Lung (tissue), 16 donors: Measurements from ENCODE around the gene GTF2H1. TPM values are rescaled to one million over a fixed set of nuclear protein-coding genes. Genes with fewer than 3 reads are reported as not detected.

Experiments used
- ATAC-seq: fragments of 200-7000 bp; cut with Tn5 transposase; one replicate; pipeline ENCODE4 v1.9.1; 2020; ENCODE audit warnings: moderate number of reproducible peaks; ENCODE audit not compliant: insufficient read depth, low FRiP score
- DNase-seq, 3 donors: peaks; one replicate each; pipeline ENCODE4 v3.0.0-alpha.2; 2013 to 2017
- H3K27ac ChIP-seq, 2 donors: one replicate each; pipeline ENCODE4 v1.5.1; 2013; ENCODE audit warnings: mild to moderate bottlenecking in 2 of 2, moderate library complexity in 2 of 2, control low read depth in 1 of 2, inconsistent platforms in 1 of 2, low read depth in 1 of 2, low read length in 1 of 2
- H3K27me3 ChIP-seq, 3 donors: one replicate each; pipeline ENCODE4 v1.5.1; 2013; ENCODE audit warnings: low read length in 2 of 3; ENCODE audit not compliant: control insufficient read depth in 3 of 3, insufficient read depth in 3 of 3
- H3K36me3 ChIP-seq, 4 donors: one replicate each; pipeline ENCODE4 v1.5.1; 2013; ENCODE audit warnings: low read length in 4 of 4, mild to moderate bottlenecking in 1 of 4, moderate library complexity in 1 of 4; ENCODE audit not compliant: control insufficient read depth in 4 of 4, insufficient read depth in 4 of 4
- H3K4me1 ChIP-seq, 5 donors: one replicate each; pipeline ENCODE4 v1.5.1; 2013; ENCODE audit warnings: low read length in 5 of 5, mild to moderate bottlenecking in 2 of 5, moderate library complexity in 1 of 5; ENCODE audit not compliant: control insufficient read depth in 5 of 5, insufficient read depth in 5 of 5
- H3K4me3 ChIP-seq: one replicate; pipeline ENCODE4 v1.5.1; 2013; ENCODE audit warnings: mild to moderate bottlenecking, control low read depth, moderate library complexity
- H3K9ac ChIP-seq, 2 donors: one replicate each; pipeline ENCODE4 v1.5.1; 2013; ENCODE audit warnings: low read length in 2 of 2, control low read depth in 1 of 2; ENCODE audit not compliant: insufficient read depth in 1 of 2
- H3K9me3 ChIP-seq, 4 donors: one replicate each; pipeline ENCODE4 v1.5.1; 2013; ENCODE audit warnings: low read length in 3 of 4, mild to moderate bottlenecking in 1 of 4, moderate library complexity in 1 of 4; ENCODE audit not compliant: control insufficient read depth in 4 of 4, insufficient read depth in 3 of 4
- CTCF ChIP-seq: IDR thresholded peaks from 2 replicates; pipeline ENCODE4 v1.5.1; 2012; ENCODE audit warnings: mild to moderate bottlenecking; ENCODE audit errors: control extremely low read depth, extremely low read depth
- WGBS, 2 donors: extraction: QIAGEN DNeasy Blood & Tissue Kit; methylation state at CpG; one replicate each; pipeline ENCODE4 v1.1.7; 2013; 5-methylcytosine and 5-hydroxymethylcytosine counted together
- long read RNA-seq, 5 donors: transcript quantifications; one replicate each; lab custom pipeline, GENCODE V29; 2026
- polyA plus RNA-seq, 2 donors: library from polyadenylated mRNA; stranded (reverse); fragments of 200-250 nt; gene quantifications; one replicate each; pipeline ENCODE4 v1.2.1, GENCODE V29; 2013
- total RNA-seq, 2 donors: library from RNA; depleted of rRNA in 1 of 2; stranded (reverse); fragments of >200 nt in 1 of 2; gene quantifications; one replicate each; pipeline ENCODE4 v1.2.1, GENCODE V29; 2014 to 2021
- donor health status: control.
- donor health status: control.
- donor health status: Bipolar disorder and iron deficiency.
- donor health status: healthy.
- donor health status: DM: yes; HTN: yes; CAD: no.

Gene GTF2H1
- total RNA-seq (10 to 100 TPM; 39.3 to 87.9 TPM), polyA plus RNA-seq (10 to 100 TPM; 20.2 to 25.9 TPM)
- long read RNA-seq, donor 1, partial matches to known transcripts, result 0 of 4 reads
- long read RNA-seq, donor 1, other reads (novel, unspliced or antisense), result 0 of 4 reads
- long read RNA-seq, donor 2, partial matches to known transcripts, result 0 of 4 reads
- long read RNA-seq, donor 2, other reads (novel, unspliced or antisense), result 0 of 4 reads
- long read RNA-seq, donor 3, partial matches to known transcripts, result 0 of 2 reads
- long read RNA-seq, donor 3, other reads (novel, unspliced or antisense), result 0 of 2 reads
- long read RNA-seq, donor 4, partial matches to known transcripts, result 0 of 3 reads
- long read RNA-seq, donor 4, other reads (novel, unspliced or antisense), result 0 of 3 reads
- long read RNA-seq, donor 5, transcript GTF2H1-201 (15 exons, 2,982 nt), result major isoform, 9 of 13 reads
- long read RNA-seq, donor 5, partial matches to known transcripts, result 0 of 13 reads
- long read RNA-seq, donor 5, other reads (novel, unspliced or antisense), result 0 of 13 reads

GRCh38 chr11:18321969-18322711, at the start of gene GTF2H1, which contains the start of gene HPS5:
Gene GTF2H1, plus strand, starts transcription at chr11:18322567. Its CDS starts 10,508 bp downstream, at chr11:18333075.
Gene HPS5, minus strand, starts transcription at chr11:18322140. Its CDS starts 4,282 bp downstream, at chr11:18317858.
- 0% methylated on average over 61 of the region's 61 CpGs for WGBS, 2 donors
- no peak for TF ChIP-seq CTCF
- peak; percentile 98 for ATAC-seq
- peaks cover 4 to 35% (median 17%) of the 10 kb centered on the region in 5 donors for H3K4me1 ChIP-seq
- peak within 1 kb of the TSS; percentile 94 to 98 for H3K27ac ChIP-seq
- peak within 1 kb of the TSS; percentile 74 for H3K4me3 ChIP-seq
- H3K9ac ChIP-seq, result peak within 1 kb of the TSS; percentile 88 to 96
- H3K9me3 ChIP-seq, result no peaks in the 10 kb centered on the region
- no peaks in the 10 kb centered on the region for H3K27me3 ChIP-seq
- DNase-seq, result peak; percentile 97 to 99 (median 99)
- H3K36me3 ChIP-seq, result peaks cover 2 to 8% (median 5%) of the 10 kb centered on the region in 4 donors

GRCh38 chr11:18277565-18278271, 44.6 kb upstream of the GTF2H1 start:
- WGBS, 2 donors, result 64 to 78% methylated on average over 5 of the region's 5 CpGs

More at GRCh38 chr11:18277565-18278271, 44.6 kb upstream of the GTF2H1 start:
- DNase-seq (peak in 1 of 3 donors; percentile 6), ATAC-seq (peak; percentile 54)
- H3K36me3 ChIP-seq, result peaks cover 6 to 17% (median 14%) of the 10 kb centered on the region in 4 donors
- no peaks in the 10 kb centered on the region for H3K9me3 ChIP-seq
- no peaks in the 10 kb centered on the region for H3K4me1 ChIP-seq
- TF ChIP-seq CTCF, result no peak
- no peak overlapping the region for H3K4me3 ChIP-seq
- no peaks in the 10 kb centered on the region for H3K27me3 ChIP-seq
- no peak overlapping the region for H3K27ac ChIP-seq
- no peak overlapping the region for H3K9ac ChIP-seq
